NCI-H1048 (cell line): ENCODE measurements around the gene CNTNAP2.
"Not testable (repeated sequence)": the region's sequence is repeated elsewhere in the genome, so short reads cannot be mapped to it uniquely, and the experiment has no call there.

Experiments
- DNase-seq: peaks from one replicate; lab custom pipeline; 2025; lab: John Stamatoyannopoulos, UW

CNTNAP2 gene

GRCh38 chr7:147646568-147646967, 1530.0 kb downstream of the CNTNAP2 start:
- DNase-seq = no peak

- no peak for DNase-seq
These were observed 1534.4 kb downstream of the CNTNAP2 start for GRCh38 chr7:147650991-147651390.

DNA sequence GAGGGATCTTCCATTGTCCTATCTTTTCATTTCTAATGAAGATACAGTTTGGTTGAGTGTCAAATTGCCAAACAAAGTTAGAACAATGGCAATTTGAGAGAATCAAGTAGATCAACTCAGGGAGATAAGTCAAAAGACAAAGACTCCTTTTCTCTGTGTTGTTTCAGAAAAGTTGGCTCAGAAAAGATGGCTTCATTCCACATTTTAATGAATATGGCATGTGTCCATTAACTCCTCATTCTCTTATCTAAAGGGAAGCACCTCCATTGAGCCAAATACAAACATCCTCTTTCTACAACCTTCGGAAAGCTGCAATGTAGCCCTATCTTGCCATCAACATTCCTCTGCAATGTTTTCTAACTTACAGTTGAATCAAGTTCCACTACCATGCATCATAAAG, 1535.0 kb downstream of the CNTNAP2 start:
- no peak for DNase-seq

GRCh38 chr7:147653456-147653855, 1536.9 kb downstream of the CNTNAP2 start:
- DNase-seq = no peak

- DNase-seq = no peak
These were observed 1541.9 kb downstream of the CNTNAP2 start for GRCh38 chr7:147658392-147658967.

DNA sequence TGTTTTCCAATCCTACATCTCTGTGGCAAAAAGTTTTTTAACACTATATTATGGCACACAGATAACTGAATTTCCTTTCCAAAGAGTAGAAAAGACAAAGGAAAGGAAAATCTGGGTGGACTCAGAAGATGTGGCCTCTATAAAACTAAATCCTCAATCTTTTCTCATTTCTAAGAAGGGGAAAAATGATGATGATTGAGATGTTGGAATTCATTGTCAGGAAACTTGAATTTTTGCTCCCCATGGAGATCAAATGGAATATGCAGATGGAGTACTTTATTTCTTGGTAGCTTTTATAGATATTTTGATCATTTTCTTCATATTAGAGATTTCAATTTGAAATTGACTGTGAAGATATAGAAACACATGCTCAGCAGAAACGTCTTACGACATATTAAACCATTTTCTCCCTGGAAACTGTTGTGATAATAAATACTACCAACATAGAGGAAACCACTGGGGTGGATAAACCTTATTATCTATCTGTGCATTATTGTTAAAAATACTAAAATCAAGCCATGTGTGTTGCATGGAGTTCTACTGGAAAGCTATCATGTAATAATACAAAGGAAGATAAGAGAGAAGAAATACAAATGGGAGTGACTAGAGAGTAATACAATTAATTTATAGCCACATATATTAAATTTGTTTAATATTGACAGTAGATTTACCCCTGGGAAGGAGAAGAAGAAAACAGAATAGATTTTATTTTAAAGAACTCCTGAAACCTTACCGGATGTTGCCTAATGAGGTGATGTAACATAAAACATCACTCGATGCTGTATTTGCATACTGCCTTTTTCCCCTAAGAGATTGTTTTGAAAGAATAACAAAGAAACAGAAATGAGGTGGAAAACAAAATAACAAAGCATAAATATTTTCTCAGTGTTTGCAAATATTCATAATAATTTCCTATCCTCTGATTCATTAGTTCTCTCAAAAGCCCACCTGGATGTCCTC, 1542.7 kb downstream of the CNTNAP2 start:
- DNase-seq = no peak

GRCh38 chr7:147664541-147664940, 1547.9 kb downstream of the CNTNAP2 start:
- no peak for DNase-seq

- no peak for DNase-seq
These were observed 1554.2 kb downstream of the CNTNAP2 start for GRCh38 chr7:147670759-147671158.

GRCh38 chr7:147674705-147675104, 1558.1 kb downstream of the CNTNAP2 start:
- no peak for DNase-seq

DNA sequence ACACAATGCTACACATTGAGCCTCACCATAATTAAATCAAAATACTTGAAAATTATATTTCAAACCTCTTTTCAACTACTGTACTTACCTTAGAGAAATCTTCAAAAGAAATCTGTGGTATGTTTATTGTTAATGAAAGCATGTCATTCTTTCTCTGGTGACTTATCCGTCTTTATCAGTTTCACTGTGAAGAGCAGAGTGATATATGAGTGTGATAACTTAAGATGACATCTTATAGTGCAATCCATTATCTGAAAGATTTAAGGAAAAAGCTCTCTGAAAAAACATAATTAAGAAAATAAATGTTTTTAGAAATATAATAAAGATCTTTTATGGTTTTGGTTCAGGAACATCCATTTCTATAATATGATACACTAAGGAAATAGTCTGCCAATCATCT, 1562.3 kb downstream of the CNTNAP2 start:
- no peak for DNase-seq

GRCh38 chr7:147681530-147681929, 1564.9 kb downstream of the CNTNAP2 start:
- no peak for DNase-seq

GRCh38 chr7:147700702-147701101, 1584.1 kb downstream of the CNTNAP2 start:
- DNase-seq = no peak

GRCh38 chr7:147707926-147708325, 1591.3 kb downstream of the CNTNAP2 start:
- DNase-seq = no peak

DNA sequence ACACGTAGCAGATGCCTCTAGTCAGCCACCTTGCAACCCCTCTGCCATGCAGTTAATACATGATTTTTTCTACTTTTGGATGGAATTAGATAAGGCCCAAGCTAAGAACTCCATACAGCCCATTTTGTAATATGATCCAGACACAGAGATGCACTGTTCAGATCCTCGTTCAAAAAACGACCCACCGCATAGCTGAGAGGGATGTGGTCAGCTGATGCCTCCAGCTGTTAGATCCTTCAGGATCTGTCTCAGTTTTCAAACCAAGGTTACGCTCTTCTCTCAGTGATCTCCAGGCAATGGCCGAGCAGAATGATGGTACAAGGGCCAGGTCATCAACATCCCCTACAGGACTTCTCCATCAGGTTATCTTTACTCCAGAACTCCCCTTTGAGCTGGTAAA, 1592.3 kb downstream of the CNTNAP2 start:
- DNase-seq = no peak

GRCh38 chr7:147711447-147711846, 1594.8 kb downstream of the CNTNAP2 start:
- no peak for DNase-seq

- no peak for DNase-seq
These were observed 1605.6 kb downstream of the CNTNAP2 start for GRCh38 chr7:147721962-147722830.

GRCh38 chr7:147723536-147723935, 1606.9 kb downstream of the CNTNAP2 start:
- no peak for DNase-seq

GRCh38 chr7:147731311-147731710, 1614.7 kb downstream of the CNTNAP2 start:
- no peak for DNase-seq

DNA sequence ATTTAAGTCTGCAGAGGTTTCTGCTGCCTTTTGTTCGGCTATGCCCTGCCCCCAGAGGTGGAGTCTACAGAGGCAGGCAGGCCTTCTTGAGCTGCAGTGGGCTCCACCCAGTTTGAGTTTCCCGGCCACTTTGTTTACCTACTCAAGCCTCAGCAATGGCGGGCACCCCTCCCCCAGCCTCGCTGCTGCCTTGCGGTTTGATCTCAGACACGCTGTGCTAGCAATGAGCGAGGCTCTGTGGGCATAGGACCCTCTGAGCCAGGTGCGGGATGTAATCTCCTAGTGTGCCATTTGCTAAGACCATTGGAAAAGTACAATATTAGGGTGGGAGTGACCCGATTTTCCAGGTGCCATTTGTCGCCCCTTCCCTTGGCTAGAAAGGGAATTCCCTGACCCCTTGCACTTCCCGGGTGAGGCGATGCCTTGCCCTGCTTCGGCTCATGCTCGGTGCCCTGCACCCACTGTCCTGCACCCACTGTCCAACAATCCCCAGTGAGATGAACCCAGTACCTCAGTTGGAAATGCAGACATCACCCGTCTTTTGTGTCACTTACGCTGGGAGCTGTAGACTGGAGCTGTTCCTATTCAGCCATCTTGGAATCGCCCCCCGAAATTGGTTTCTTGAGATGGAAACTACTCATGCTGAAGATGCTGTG, 1621.1 kb downstream of the CNTNAP2 start:
- not testable (repeated sequence) for DNase-seq

GRCh38 chr7:147742301-147742700, 1625.7 kb downstream of the CNTNAP2 start:
- DNase-seq = no peak

GRCh38 chr7:147756300-147756699, 1639.7 kb downstream of the CNTNAP2 start:
- DNase-seq = no peak
